Lung (tissue), 12 donors: ENCODE measurements around the gene HTR3B. TPM values are rescaled to one million over a fixed set of nuclear protein-coding genes. Genes with fewer than 3 reads are reported as not detected.
"Not testable (repeated sequence)": the region's sequence is repeated elsewhere in the genome, so short reads cannot be mapped to it uniquely, and the experiment has no call there.

ENCODE experiments used
- ATAC-seq: fragments of 200-7000 bp; cut with Tn5 transposase; one replicate; pipeline ENCODE4 v1.9.1; 2020; ENCODE audit warnings: moderate number of reproducible peaks; ENCODE audit not compliant: insufficient read depth, low FRiP score
- DNase-seq, 3 donors: peaks; one replicate each; pipeline ENCODE4 v3.0.0-alpha.2; 2013 to 2017
- H3K27ac ChIP-seq, 2 donors: one replicate each; pipeline ENCODE4 v1.5.1; 2013; ENCODE audit warnings: mild to moderate bottlenecking in 2 of 2, moderate library complexity in 2 of 2, control low read depth in 1 of 2, inconsistent platforms in 1 of 2, low read depth in 1 of 2, low read length in 1 of 2
- H3K27me3 ChIP-seq, 3 donors: one replicate each; pipeline ENCODE4 v1.5.1; 2013; ENCODE audit warnings: low read length in 2 of 3; ENCODE audit not compliant: control insufficient read depth in 3 of 3, insufficient read depth in 3 of 3
- H3K36me3 ChIP-seq, 4 donors: one replicate each; pipeline ENCODE4 v1.5.1; 2013; ENCODE audit warnings: low read length in 4 of 4, mild to moderate bottlenecking in 1 of 4, moderate library complexity in 1 of 4; ENCODE audit not compliant: control insufficient read depth in 4 of 4, insufficient read depth in 4 of 4
- H3K4me1 ChIP-seq, 5 donors: one replicate each; pipeline ENCODE4 v1.5.1; 2013; ENCODE audit warnings: low read length in 5 of 5, mild to moderate bottlenecking in 2 of 5, moderate library complexity in 1 of 5; ENCODE audit not compliant: control insufficient read depth in 5 of 5, insufficient read depth in 5 of 5
- H3K4me3 ChIP-seq: one replicate; pipeline ENCODE4 v1.5.1; 2013; ENCODE audit warnings: mild to moderate bottlenecking, control low read depth, moderate library complexity
- H3K9ac ChIP-seq, 2 donors: one replicate each; pipeline ENCODE4 v1.5.1; 2013; ENCODE audit warnings: low read length in 2 of 2, control low read depth in 1 of 2; ENCODE audit not compliant: insufficient read depth in 1 of 2
- H3K9me3 ChIP-seq, 4 donors: one replicate each; pipeline ENCODE4 v1.5.1; 2013; ENCODE audit warnings: low read length in 3 of 4, mild to moderate bottlenecking in 1 of 4, moderate library complexity in 1 of 4; ENCODE audit not compliant: control insufficient read depth in 4 of 4, insufficient read depth in 3 of 4
- WGBS, 2 donors: extraction: QIAGEN DNeasy Blood & Tissue Kit; methylation state at CpG; one replicate each; pipeline ENCODE4 v1.1.7; 2013; 5-methylcytosine and 5-hydroxymethylcytosine counted together
- polyA plus RNA-seq, 2 donors: library from polyadenylated mRNA; stranded (reverse); fragments of 200-250 nt; gene quantifications; one replicate each; pipeline ENCODE4 v1.2.1, GENCODE V29; 2013
- total RNA-seq, 2 donors: library from RNA; depleted of rRNA in 1 of 2; stranded (reverse); fragments of >200 nt in 1 of 2; gene quantifications; one replicate each; pipeline ENCODE4 v1.2.1, GENCODE V29; 2014 to 2021
- TF ChIP-seq, protein P1 (sequence below): IDR thresholded peaks from 2 replicates; pipeline ENCODE4 v1.5.1; 2012; ENCODE audit warnings: mild to moderate bottlenecking; ENCODE audit errors: control extremely low read depth, extremely low read depth
- donor health status: control.
- donor health status: control.
- donor health status: Bipolar disorder and iron deficiency.
- donor health status: healthy.
- donor health status: DM: yes; HTN: yes; CAD: no.

HTR3B gene
- total and polyA plus RNA-seq, 4 donors: 0.03 TPM; not detected in 3

DNA sequence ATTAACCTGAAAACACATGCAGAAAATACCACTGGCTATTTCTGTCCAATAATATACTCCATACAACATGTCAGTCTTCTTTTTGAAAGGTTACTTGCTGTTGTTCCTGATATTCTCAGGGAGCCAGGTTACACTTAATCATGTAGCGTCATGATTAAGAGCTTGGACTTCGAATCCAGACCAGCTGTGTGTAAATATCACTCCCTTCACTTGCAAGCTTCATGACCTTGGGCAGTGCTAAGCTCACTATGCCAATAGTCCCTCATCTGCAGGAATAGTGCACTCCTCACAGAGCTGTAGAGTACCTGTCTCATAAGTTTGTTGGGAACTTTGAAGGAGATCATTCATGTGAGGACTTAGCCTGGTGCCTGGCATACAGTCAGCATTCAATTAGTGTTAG is 1.9 kb downstream of the HTR3B start:
- ATAC-seq (no peak), DNase-seq (no peak)
- Histone ChIP-seq H3K4me1 (no peaks in the 10 kb centered on the region), H3K36me3 (no peaks in the 10 kb centered on the region), H3K27ac (no peak overlapping the region), H3K4me3 (no peak overlapping the region), H3K27me3 (peaks cover 0 to 8% (median 0%) of the 10 kb centered on the region in 3 donors), H3K9ac (no peak overlapping the region), H3K9me3 (no peaks in the 10 kb centered on the region)
- WGBS, 2 donors: 61 to 65% methylated on average over 2 of the region's 2 CpGs
- TF ChIP-seq, protein P1, sequence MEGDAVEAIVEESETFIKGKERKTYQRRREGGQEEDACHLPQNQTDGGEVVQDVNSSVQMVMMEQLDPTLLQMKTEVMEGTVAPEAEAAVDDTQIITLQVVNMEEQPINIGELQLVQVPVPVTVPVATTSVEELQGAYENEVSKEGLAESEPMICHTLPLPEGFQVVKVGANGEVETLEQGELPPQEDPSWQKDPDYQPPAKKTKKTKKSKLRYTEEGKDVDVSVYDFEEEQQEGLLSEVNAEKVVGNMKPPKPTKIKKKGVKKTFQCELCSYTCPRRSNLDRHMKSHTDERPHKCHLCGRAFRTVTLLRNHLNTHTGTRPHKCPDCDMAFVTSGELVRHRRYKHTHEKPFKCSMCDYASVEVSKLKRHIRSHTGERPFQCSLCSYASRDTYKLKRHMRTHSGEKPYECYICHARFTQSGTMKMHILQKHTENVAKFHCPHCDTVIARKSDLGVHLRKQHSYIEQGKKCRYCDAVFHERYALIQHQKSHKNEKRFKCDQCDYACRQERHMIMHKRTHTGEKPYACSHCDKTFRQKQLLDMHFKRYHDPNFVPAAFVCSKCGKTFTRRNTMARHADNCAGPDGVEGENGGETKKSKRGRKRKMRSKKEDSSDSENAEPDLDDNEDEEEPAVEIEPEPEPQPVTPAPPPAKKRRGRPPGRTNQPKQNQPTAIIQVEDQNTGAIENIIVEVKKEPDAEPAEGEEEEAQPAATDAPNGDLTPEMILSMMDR: no peak

DNA sequence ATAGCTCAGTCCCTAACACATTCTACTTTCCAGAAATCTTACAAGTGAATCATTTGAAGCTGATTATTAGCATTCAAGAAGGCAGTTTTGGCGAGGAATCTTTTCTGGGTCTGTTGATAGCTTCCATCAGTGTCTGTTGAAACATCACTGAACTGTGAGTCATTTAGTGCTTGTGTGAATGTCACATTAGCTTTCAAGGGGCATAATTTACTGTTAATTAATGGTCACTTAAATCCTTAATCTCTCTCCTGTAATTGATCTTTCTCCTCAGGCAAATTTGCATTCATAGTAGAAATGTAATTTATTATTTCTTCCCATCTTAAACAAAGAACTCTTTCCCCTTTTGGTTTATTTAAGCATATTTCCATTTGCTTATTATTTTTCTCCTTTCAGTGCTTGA is 2.6 kb downstream of the HTR3B start:
- Histone ChIP-seq H3K27me3 (peaks cover 0 to 8% (median 0%) of the 10 kb centered on the region in 3 donors), H3K9ac (no peak overlapping the region), H3K4me3 (no peak overlapping the region), H3K4me1 (no peaks in the 10 kb centered on the region), H3K9me3 (no peaks in the 10 kb centered on the region), H3K36me3 (no peaks in the 10 kb centered on the region), H3K27ac (no peak overlapping the region)
- DNase-seq (no peak), ATAC-seq (no peak)
- TF ChIP-seq, protein P1: no peak
- WGBS, 2 donors: 59 to 60% methylated on average over 1 of the region's 1 CpG

DNA sequence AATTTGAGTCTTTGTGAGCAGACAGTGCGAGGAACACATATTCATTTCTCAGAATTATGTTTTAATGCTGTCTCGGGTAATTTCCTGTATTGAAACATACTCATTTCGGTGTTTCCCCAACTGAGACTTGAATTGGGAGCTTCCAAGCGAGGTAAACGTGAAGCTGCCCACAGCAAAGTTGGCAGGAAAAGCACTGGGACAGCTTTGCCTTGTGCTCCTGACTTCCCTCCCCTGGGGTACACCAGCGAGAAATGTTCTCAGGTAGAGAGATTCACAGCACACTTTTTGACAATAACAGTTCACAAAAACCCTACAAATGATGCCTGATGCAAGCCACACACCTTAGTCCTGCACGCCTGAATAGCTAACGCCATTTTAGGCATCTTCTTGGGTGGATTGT is 3.1 kb downstream of the HTR3B start:
- H3K36me3 ChIP-seq: no peaks in the 10 kb centered on the region
- no peak overlapping the region for H3K4me3 ChIP-seq
- TF ChIP-seq, protein P1: no peak
- H3K9ac ChIP-seq: no peak overlapping the region
- DNase-seq (no peak), ATAC-seq (no peak)
- H3K4me1 ChIP-seq: no peaks in the 10 kb centered on the region
- no peaks in the 10 kb centered on the region for H3K9me3 ChIP-seq
- H3K27ac ChIP-seq: no peak overlapping the region
- H3K27me3 ChIP-seq: peaks cover 0 to 8% (median 0%) of the 10 kb centered on the region in 3 donors
- 71 to 80% methylated on average over 8 of the region's 8 CpGs for WGBS, 2 donors

DNA sequence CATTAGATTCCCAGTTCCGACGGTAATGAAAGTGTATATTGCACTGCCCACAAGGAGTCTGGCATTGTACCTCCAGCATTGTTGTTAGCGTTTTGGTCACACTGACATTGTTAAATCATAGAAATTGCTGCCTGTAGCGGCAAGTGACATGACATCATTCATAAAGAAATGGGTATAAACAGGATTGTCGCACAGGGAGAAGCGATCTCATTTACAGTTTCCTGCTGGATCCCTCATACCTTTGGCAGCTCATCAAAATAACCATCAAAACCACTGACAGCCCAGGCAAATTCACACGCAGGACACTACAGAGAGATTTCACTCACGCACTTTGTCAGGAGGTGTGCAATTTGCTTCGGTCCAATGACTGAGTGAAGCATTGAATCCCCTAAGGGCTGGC is 3.5 kb downstream of the HTR3B start:
- Histone ChIP-seq H3K9ac (no peak overlapping the region), H3K27me3 (peaks cover 0 to 8% (median 0%) of the 10 kb centered on the region in 3 donors), H3K9me3 (no peaks in the 10 kb centered on the region), H3K4me3 (no peak overlapping the region), H3K4me1 (no peaks in the 10 kb centered on the region), H3K27ac (no peak overlapping the region), H3K36me3 (no peaks in the 10 kb centered on the region)
- WGBS, 2 donors: 72 to 76% methylated on average over 9 of the region's 9 CpGs
- no peak for DNase-seq
- TF ChIP-seq, protein P1: no peak
- no peak for ATAC-seq

DNA sequence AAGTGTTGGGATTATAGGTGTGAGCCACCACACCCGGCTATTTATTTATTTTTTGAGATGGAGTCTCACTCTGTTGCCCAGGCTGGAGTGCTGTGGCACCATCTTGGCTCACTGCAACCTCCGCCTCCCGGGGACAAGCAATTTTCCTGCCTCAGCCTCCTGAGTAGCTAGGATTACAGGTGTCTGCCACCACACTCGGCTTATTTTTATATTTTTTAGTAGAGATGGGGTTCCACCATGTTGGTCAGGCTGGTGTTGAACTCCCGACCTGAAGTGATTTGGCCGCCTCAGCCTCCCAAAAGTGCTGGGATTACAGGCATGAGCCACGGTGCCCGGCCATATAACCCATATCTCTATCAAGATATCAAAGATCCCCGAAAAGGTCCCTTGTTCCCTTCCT is 6.9 kb downstream of the HTR3B start:
- H3K4me3 ChIP-seq, DNase-seq: not testable (repeated sequence)

More for the DNA sequence above, 6.9 kb downstream of the HTR3B start:
- WGBS, 2 donors: 93 to 97% methylated on average over 9 of the region's 9 CpGs
- H3K27me3 ChIP-seq, H3K27ac ChIP-seq, H3K4me1 ChIP-seq, H3K9me3 ChIP-seq, ATAC-seq, H3K9ac ChIP-seq, H3K36me3 ChIP-seq: not testable (repeated sequence)
